Midbrain (tissue), 1 donor: Measurements from ENCODE around the gene PPP2R2B.

ENCODE experiments used
- DNase-seq: peaks from one replicate; lab custom pipeline; 2025; lab: John Stamatoyannopoulos, UW

Gene PPP2R2B

GRCh38 chr5:146878476-146879172, at the start of gene PPP2R2B:
Gene PPP2R2B (minus strand): TSS chr5:146878757.
- peak; percentile 64 for DNase-seq

GRCh38 chr5:146924132-146924531, 45.6 kb upstream of the PPP2R2B start:
- no peak for DNase-seq

GRCh38 chr5:146921225-146921624, 42.7 kb upstream of the PPP2R2B start:
- DNase-seq: no peak

GRCh38 chr5:146920351-146920881, 41.9 kb upstream of the PPP2R2B start:
- no peak for DNase-seq

- no peak for DNase-seq
Measured at GRCh38 chr5:146919304-146919703, 40.7 kb upstream of the PPP2R2B start.

- no peak for DNase-seq
Measured at GRCh38 chr5:146917931-146918330, 39.4 kb upstream of the PPP2R2B start.

GRCh38 chr5:146912874-146913273, 34.3 kb upstream of the PPP2R2B start:
- DNase-seq: no peak

- no peak for DNase-seq
Measured at GRCh38 chr5:146910239-146910638, 31.7 kb upstream of the PPP2R2B start.

GRCh38 chr5:146909255-146910068, 30.9 kb upstream of the PPP2R2B start:
- DNase-seq: no peak

- DNase-seq: no peak
Measured at GRCh38 chr5:146906803-146907202, 28.2 kb upstream of the PPP2R2B start.

- DNase-seq: no peak
Measured at GRCh38 chr5:146904890-146905289, 26.3 kb upstream of the PPP2R2B start.

GRCh38 chr5:146903789-146904188, 25.2 kb upstream of the PPP2R2B start:
- no peak for DNase-seq

- no peak for DNase-seq
Measured at GRCh38 chr5:146902471-146902870, 23.9 kb upstream of the PPP2R2B start.

GRCh38 chr5:146897061-146897460, 18.5 kb upstream of the PPP2R2B start:
- DNase-seq: no peak

GRCh38 chr5:146894753-146895521, 16.4 kb upstream of the PPP2R2B start:
- no peak for DNase-seq

- no peak for DNase-seq
Measured at GRCh38 chr5:146893991-146894390, 15.4 kb upstream of the PPP2R2B start.

- no peak for DNase-seq
Measured at GRCh38 chr5:146892231-146892630, 13.7 kb upstream of the PPP2R2B start.

- no peak for DNase-seq
Measured at GRCh38 chr5:146891511-146891910, 13.0 kb upstream of the PPP2R2B start.

GRCh38 chr5:146890731-146891440, 12.3 kb upstream of the PPP2R2B start:
- no peak for DNase-seq

GRCh38 chr5:146890066-146890465, 11.5 kb upstream of the PPP2R2B start:
- DNase-seq: no peak

- no peak for DNase-seq
Measured at GRCh38 chr5:146889169-146889568, 10.6 kb upstream of the PPP2R2B start.
